ENCODE results near the gene PGAM5.

Gene PGAM5

GRCh38 chr12:132723015-132723763 lies 12.5 kb downstream of the PGAM5 start:
- no peak for DNase-seq (ENCODE audit: low spot score)

GRCh38 chr12:132723764-132724140 lies 13.1 kb downstream of the PGAM5 start:
- no peak for DNase-seq (ENCODE audit: low spot score)

- no peak for DNase-seq (ENCODE audit: low spot score)
These were observed 14.0 kb downstream of the PGAM5 start for GRCh38 chr12:132724506-132725241.

GRCh38 chr12:132726386-132726785 lies 15.7 kb downstream of the PGAM5 start:
- DNase-seq (ENCODE audit: low spot score) = no peak

- DNase-seq (ENCODE audit: low spot score) = no peak
These were observed 16.6 kb downstream of the PGAM5 start for GRCh38 chr12:132727091-132727794.

- DNase-seq (ENCODE audit: low spot score) = no peak
These were observed 17.9 kb downstream of the PGAM5 start for GRCh38 chr12:132728502-132728901.

GRCh38 chr12:132729541-132730320 lies 19.1 kb downstream of the PGAM5 start:
- DNase-seq (ENCODE audit: low spot score) = no peak

GRCh38 chr12:132730353-132730752 lies 19.7 kb downstream of the PGAM5 start:
- no peak for DNase-seq (ENCODE audit: low spot score)

GRCh38 chr12:132731574-132731973 lies 20.9 kb downstream of the PGAM5 start:
- no peak for DNase-seq (ENCODE audit: low spot score)

- no peak for DNase-seq (ENCODE audit: low spot score)
These were observed 23.6 kb downstream of the PGAM5 start for GRCh38 chr12:132734206-132734605.

- DNase-seq (ENCODE audit: low spot score) = no peak
These were observed 24.9 kb downstream of the PGAM5 start for GRCh38 chr12:132735496-132735895.

GRCh38 chr12:132736378-132736777 lies 25.7 kb downstream of the PGAM5 start:
- no peak for DNase-seq (ENCODE audit: low spot score)

- no peak for DNase-seq (ENCODE audit: low spot score)
These were observed 26.3 kb downstream of the PGAM5 start for GRCh38 chr12:132736913-132737312.

GRCh38 chr12:132739600-132740312 lies 29.1 kb downstream of the PGAM5 start:
- no peak for DNase-seq (ENCODE audit: low spot score)

- DNase-seq (ENCODE audit: low spot score) = no peak
These were observed 29.6 kb downstream of the PGAM5 start for GRCh38 chr12:132740313-132740646.

- no peak for DNase-seq (ENCODE audit: low spot score)
These were observed 30.0 kb downstream of the PGAM5 start for GRCh38 chr12:132740652-132741051.

GRCh38 chr12:132741620-132742019 lies 31.0 kb downstream of the PGAM5 start:
- no peak for DNase-seq (ENCODE audit: low spot score)

GRCh38 chr12:132743831-132744230 lies 33.2 kb downstream of the PGAM5 start:
- no peak for DNase-seq (ENCODE audit: low spot score)

- no peak for DNase-seq (ENCODE audit: low spot score)
These were observed 36.0 kb downstream of the PGAM5 start for GRCh38 chr12:132746613-132747012.

GRCh38 chr12:132747395-132747794 lies 36.8 kb downstream of the PGAM5 start:
- no peak for DNase-seq (ENCODE audit: low spot score)

GRCh38 chr12:132747896-132748295 lies 37.3 kb downstream of the PGAM5 start:
- DNase-seq (ENCODE audit: low spot score) = no peak

GRCh38 chr12:132748319-132748718 lies 37.7 kb downstream of the PGAM5 start:
- no peak for DNase-seq (ENCODE audit: low spot score)
